A549 treated with Mapracorat at 1 μM for 4 hours (cell line): ENCODE data around the gene OR4A5. TPM values are rescaled to one million over a fixed set of nuclear protein-coding genes. Genes with fewer than 3 reads are reported as not detected.

Experiments
- total RNA-seq: library from RNA; stranded (reverse); fragments of 200-300 nt; extraction: Qiagen RNA extraction; gene quantifications from 5 replicates; pipeline ENCODE4 v1.2.3, GENCODE V29; 2022

The OR4A5 gene
- total RNA-seq = not detected in 5 replicates

GRCh38 chr11:54706532-54706931, at the start of gene OR4A5:
Gene OR4A5 (plus strand): TSS chr11:54706832. CDS start chr11:54706885, 53 bp downstream.

Other genes with a start within 250 kb of the OR4A5 start
- not detected in 5 replicates for gene OR4C46, start 102.8 kb upstream of the OR4A5 start, total RNA-seq